GM19023 (cell line): ENCODE data around the gene DLG4.

ENCODE experiments used
- ATAC-seq: cut with Tn5 transposase; IDR thresholded peaks from one replicate; pipeline ENCODE4 v1.9.1; 2021; ENCODE audit warnings: mild to moderate bottlenecking, moderate library complexity; ENCODE audit not compliant: unreplicated experiment

The DLG4 gene

GRCh38 chr17:7233701-7234082 lies 14.1 kb upstream of the DLG4 start:
- no peak for ATAC-seq

- no peak for ATAC-seq
These were observed 12.5 kb upstream of the DLG4 start for GRCh38 chr17:7232114-7232513.

GRCh38 chr17:7229504-7229903 lies 9.9 kb upstream of the DLG4 start:
- ATAC-seq, result no peak

GRCh38 chr17:7228920-7229319 lies 9.3 kb upstream of the DLG4 start:
- no peak for ATAC-seq

GRCh38 chr17:7226721-7227710 lies 7.4 kb upstream of the DLG4 start:
- no peak for ATAC-seq

- ATAC-seq, result no peak
These were observed 6.2 kb upstream of the DLG4 start for GRCh38 chr17:7225711-7226331.

GRCh38 chr17:7224661-7225111 lies 5.0 kb upstream of the DLG4 start:
- no peak for ATAC-seq

GRCh38 chr17:7224110-7224509 lies 4.5 kb upstream of the DLG4 start:
- no peak for ATAC-seq

GRCh38 chr17:7223375-7223774 lies 3.7 kb upstream of the DLG4 start:
- no peak for ATAC-seq

GRCh38 chr17:7222972-7223292 lies 3.3 kb upstream of the DLG4 start:
- ATAC-seq, result no peak

GRCh38 chr17:7222093-7222971 lies 2.7 kb upstream of the DLG4 start:
- ATAC-seq, result no peak

- ATAC-seq, result no peak
These were observed 1.8 kb upstream of the DLG4 start for GRCh38 chr17:7221278-7222092.

- ATAC-seq, result no peak
These were observed 1.1 kb upstream of the DLG4 start for GRCh38 chr17:7220593-7221277.

GRCh38 chr17:7219229-7219811 lies 316 bp downstream of the DLG4 start:
- ATAC-seq, result no peak

- no peak for ATAC-seq
These were observed 878 bp downstream of the DLG4 start for GRCh38 chr17:7218758-7219157.

- no peak for ATAC-seq
These were observed 1.5 kb downstream of the DLG4 start for GRCh38 chr17:7218166-7218565.

GRCh38 chr17:7217113-7217987 lies 2.3 kb downstream of the DLG4 start:
- ATAC-seq, result no peak

GRCh38 chr17:7216242-7217112 lies 3.2 kb downstream of the DLG4 start:
- no peak for ATAC-seq
